Activated T-cell treated with anti-CD3 and anti-CD28 coated beads for 48 hours (primary cell): ENCODE measurements around the gene GNA15.
A peak's percentile ranks its signal among the peaks of the same experiment; 100 is the strongest.

Experiments
- DNase-seq: peaks from one replicate; pipeline ENCODE4 v3.0.0-alpha.2; 2020; ENCODE audit warnings: low read depth

The GNA15 gene

GRCh38 chr19:3208317-3209207 is 72.7 kb downstream of the GNA15 start:
- DNase-seq, result no peak

DNA sequence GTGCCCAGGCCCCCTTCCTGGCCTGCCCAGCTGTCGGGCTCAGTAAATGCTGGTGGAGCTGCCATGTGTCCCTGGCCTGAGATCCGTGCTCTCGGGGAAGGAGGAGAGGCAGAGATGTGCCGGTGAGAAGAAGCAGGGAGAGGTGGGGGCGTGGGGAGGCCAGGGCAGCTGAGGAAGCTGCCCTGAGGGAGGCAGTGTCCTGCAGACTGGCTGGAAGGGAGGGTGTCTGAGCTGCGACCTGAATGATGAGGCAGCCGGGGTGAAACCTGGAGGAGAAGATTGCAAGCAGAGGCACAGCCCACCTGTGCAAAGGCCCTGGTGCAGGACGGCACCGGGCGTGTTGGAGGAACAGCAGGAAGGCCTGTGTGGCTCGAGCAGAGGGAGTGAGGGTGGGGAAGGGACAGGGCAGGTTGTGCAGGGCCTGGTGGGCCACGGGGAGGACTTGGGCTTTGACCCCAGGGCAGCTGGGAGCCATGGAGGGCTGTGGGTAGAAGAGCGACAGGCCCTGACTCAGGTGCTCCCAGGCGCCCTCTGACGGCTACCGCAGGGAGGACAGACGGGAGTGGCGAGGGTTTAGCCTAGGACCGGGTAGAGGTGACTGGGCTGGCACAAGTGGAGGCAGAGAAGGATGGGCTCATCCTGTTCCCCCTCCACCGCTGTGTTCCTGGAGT is 74.6 kb downstream of the GNA15 start:
- peak; percentile 63 for DNase-seq

GRCh38 chr19:3211191-3211590 is 75.4 kb downstream of the GNA15 start:
- DNase-seq, result no peak

DNA sequence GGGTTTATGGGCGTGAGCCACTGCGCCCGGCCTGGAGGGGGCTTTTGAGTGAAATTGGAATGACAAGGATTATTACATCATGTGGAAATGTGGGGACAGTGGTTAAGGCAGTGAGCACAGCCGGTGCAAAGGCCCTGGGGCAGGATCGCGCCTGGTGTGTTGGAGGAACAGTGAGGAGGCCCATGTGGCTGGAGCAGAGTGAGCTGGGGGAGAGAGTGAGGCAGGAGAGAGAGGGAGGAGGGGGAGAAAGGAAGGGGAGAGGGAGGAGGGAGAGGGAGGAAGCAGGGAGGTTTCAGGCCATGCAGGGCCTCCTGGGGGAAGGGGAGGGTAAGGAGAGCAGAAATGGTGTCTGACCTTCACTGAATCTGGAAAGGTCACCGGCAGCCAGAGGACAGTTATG is 77.3 kb downstream of the GNA15 start:
- DNase-seq, result no peak
